Astrocyte (in vitro differentiated cells and primary cell): ENCODE data around the gene PRDX1.

Experiments
- CTCF ChIP-seq: IDR thresholded peaks from 2 replicates; pipeline ENCODE4 v1.5.1; 2011; ENCODE audit warnings: low read depth, mild to moderate bottlenecking, inconsistent platforms, low read length, moderate library complexity; ENCODE audit not compliant: insufficient read depth
- EZH2 ChIP-seq: IDR thresholded peaks from 2 replicates; pipeline ENCODE4 v1.6.1; 2012; ENCODE audit warnings: mild to moderate bottlenecking, low read length, inconsistent platforms; ENCODE audit not compliant: insufficient read depth

- TF ChIP-seq CTCF: no peak
- TF ChIP-seq EZH2: peak; percentile 34
These were observed 30.8 kb downstream of the PRDX1 start, which contains the start of gene TESK2 for GRCh38 chr1:45490626-45491486.
